H9 (cell line): ENCODE data around the gene NTSR1. TPM values are rescaled to one million over a fixed set of nuclear protein-coding genes. Genes with fewer than 3 reads are reported as not detected.

Experiments
- DNase-seq: peaks from one replicate; pipeline ENCODE4 v3.0.0-alpha.2; 2017
- H2AFZ ChIP-seq: one replicate; pipeline ENCODE4 v1.6.1; 2013; ENCODE audit warnings: mild to moderate bottlenecking, low read length, control low read depth, moderate library complexity
- H2AK5ac ChIP-seq: 2 replicates; pipeline ENCODE4 v1.6.1; 2013; ENCODE audit warnings: low read length, control low read depth, mixed read lengths; ENCODE audit not compliant: insufficient read length
- H2BK120ac ChIP-seq: one replicate; pipeline ENCODE4 v1.6.1; 2013; ENCODE audit warnings: low read depth, mild to moderate bottlenecking, low read length, control low read depth, inconsistent platforms; ENCODE audit not compliant: poor library complexity, severe bottlenecking
- H2BK12ac ChIP-seq: 2 replicates; pipeline ENCODE4 v1.6.1; 2013; ENCODE audit warnings: low read length, control low read depth, mixed read lengths, low read depth; ENCODE audit not compliant: insufficient read length
- H2BK15ac ChIP-seq: 2 replicates; pipeline ENCODE4 v1.6.1; 2013; ENCODE audit warnings: low read depth, low read length, control low read depth
- H2BK20ac ChIP-seq: one replicate; pipeline ENCODE4 v1.6.1; 2013; ENCODE audit warnings: low read depth, mild to moderate bottlenecking, low read length, control low read depth, inconsistent platforms; ENCODE audit not compliant: poor library complexity, severe bottlenecking
- H2BK5ac ChIP-seq: 2 replicates; pipeline ENCODE4 v1.6.1; 2013; ENCODE audit warnings: low read length, control low read depth, mixed read lengths; ENCODE audit not compliant: insufficient read length
- H3K14ac ChIP-seq: 2 replicates; pipeline ENCODE4 v1.6.1; 2013; ENCODE audit warnings: low read length, control low read depth; ENCODE audit not compliant: insufficient read depth
- H3K18ac ChIP-seq: 2 replicates; pipeline ENCODE4 v1.6.1; 2013; ENCODE audit warnings: low read depth, mild to moderate bottlenecking, mixed read lengths, low read length, control low read depth; ENCODE audit not compliant: insufficient read length
- H3K23ac ChIP-seq: 2 replicates; pipeline ENCODE4 v1.6.1; 2013; ENCODE audit warnings: low read length, control low read depth, mixed read lengths, low read depth; ENCODE audit not compliant: insufficient read length
- H3K23me2 ChIP-seq: 2 replicates; pipeline ENCODE4 v1.6.1; 2013; ENCODE audit warnings: low read depth, mild to moderate bottlenecking, mixed read lengths, low read length, control low read depth; ENCODE audit not compliant: insufficient read length, poor library complexity, severe bottlenecking
- H3K27ac ChIP-seq: 2 replicates; pipeline ENCODE4 v1.5.1; 2013; ENCODE audit warnings: low read length, control low read depth, mixed read lengths, low read depth; ENCODE audit not compliant: insufficient read length
- H3K27me3 ChIP-seq: 2 replicates; pipeline ENCODE4 v1.6.1; 2013; ENCODE audit warnings: low read length, control low read depth, inconsistent platforms; ENCODE audit not compliant: insufficient read depth
- H3K4ac ChIP-seq: 2 replicates; pipeline ENCODE4 v1.6.1; 2013; ENCODE audit warnings: low read depth, mild to moderate bottlenecking, control low read depth, inconsistent platforms, low read length, moderate library complexity
- H3K4me1 ChIP-seq: 2 replicates; pipeline ENCODE4 v1.6.1; 2013; ENCODE audit warnings: low read length, control low read depth, inconsistent platforms; ENCODE audit not compliant: insufficient read depth
- H3K4me2 ChIP-seq: 2 replicates; pipeline ENCODE4 v1.6.1; 2013; ENCODE audit warnings: low read length, control low read depth, mixed read lengths; ENCODE audit not compliant: insufficient read length, insufficient read depth
- H3K56ac ChIP-seq: 2 replicates; pipeline ENCODE4 v1.6.1; 2013; ENCODE audit warnings: low read depth, mild to moderate bottlenecking, mixed read lengths, low read length, control low read depth; ENCODE audit not compliant: insufficient read length
- H3K79me1 ChIP-seq: 2 replicates; pipeline ENCODE4 v1.6.1; 2013; ENCODE audit warnings: low read depth, mild to moderate bottlenecking, moderate library complexity, low read length, control low read depth, inconsistent platforms; ENCODE audit not compliant: insufficient read depth, poor library complexity, severe bottlenecking
- H3K79me2 ChIP-seq: 2 replicates; pipeline ENCODE4 v1.6.1; 2013; ENCODE audit warnings: low read length, control low read depth, inconsistent platforms; ENCODE audit not compliant: insufficient read depth
- H3K9ac ChIP-seq: 2 replicates; pipeline ENCODE4 v1.6.1; 2013; ENCODE audit warnings: low read length, control low read depth, mixed read lengths; ENCODE audit not compliant: insufficient read length; ENCODE audit errors: extremely low read depth
- H3K9me3 ChIP-seq: one replicate; pipeline ENCODE4 v1.6.1; 2013; ENCODE audit warnings: low read depth, low read length, inconsistent platforms; ENCODE audit not compliant: control insufficient read depth
- H3T11ph ChIP-seq: one replicate; pipeline ENCODE4 v1.6.1; 2013; ENCODE audit warnings: mild to moderate bottlenecking, low read length, control low read depth, inconsistent platforms
- H4K20me1 ChIP-seq: one replicate; pipeline ENCODE4 v1.6.1; 2013; ENCODE audit not compliant: control insufficient read depth, insufficient read length, insufficient read depth
- H4K5ac ChIP-seq: 2 replicates; pipeline ENCODE4 v1.6.1; 2013; ENCODE audit warnings: low read depth, mild to moderate bottlenecking, mixed read lengths, low read length, control low read depth; ENCODE audit not compliant: insufficient read length
- H4K8ac ChIP-seq: replicated peaks from 2 replicates; pipeline ENCODE4 v1.6.1; 2013; ENCODE audit warnings: low read length, control low read depth, mixed read lengths, low read depth; ENCODE audit not compliant: insufficient read length
- H4K91ac ChIP-seq: 2 replicates; pipeline ENCODE4 v1.6.1; 2013; ENCODE audit warnings: low read depth, mild to moderate bottlenecking, moderate library complexity, mixed read lengths, low read length, control low read depth; ENCODE audit not compliant: insufficient read length
- H3K27ac Mint-ChIP-seq, 3 experiments: 2 replicates in 2 of 3; 3 replicates in 1 of 3; pipeline ENCODE4 v1.8.0; 2020 to 2021; ENCODE audit warnings: mixed read lengths in 3 of 3, mild to moderate bottlenecking in 1 of 3, moderate library complexity in 1 of 3
- H3K27me3 Mint-ChIP-seq: 2 replicates; pipeline ENCODE4 v1.8.0; 2021; ENCODE audit warnings: low read depth, mild to moderate bottlenecking, moderate library complexity, mixed read lengths
- H3K36me3 Mint-ChIP-seq, 3 experiments: 2 replicates in 2 of 3; 3 replicates in 1 of 3; pipeline ENCODE4 v1.8.0; 2020 to 2021; ENCODE audit warnings: low read depth in 3 of 3, mixed read lengths in 3 of 3; ENCODE audit not compliant: insufficient read depth in 1 of 3
- H3K4me1 Mint-ChIP-seq, 2 experiments: 2 replicates each; pipeline ENCODE4 v1.8.0; 2020; ENCODE audit warnings: mixed read lengths in 2 of 2
- H3K4me3 Mint-ChIP-seq, 2 experiments: 2 replicates in 1 of 2; 3 replicates in 1 of 2; pipeline ENCODE4 v1.8.0; 2020 to 2021; ENCODE audit warnings: mild to moderate bottlenecking in 2 of 2, mixed read lengths in 2 of 2, moderate library complexity in 1 of 2
- H3K9me3 Mint-ChIP-seq, 2 experiments: 2 replicates in 1 of 2; 3 replicates in 1 of 2; pipeline ENCODE4 v1.8.0; 2020; ENCODE audit warnings: mild to moderate bottlenecking in 2 of 2, mixed read lengths in 2 of 2, moderate library complexity in 1 of 2
- WGBS: extraction: QIAGEN DNeasy Blood & Tissue Kit; methylation state at CpG from one replicate; pipeline ENCODE4 v1.1.7; 2013; ENCODE audit warnings: missing lambda C conversion rate, low lambda C conversion rate, mixed read lengths; ENCODE audit not compliant: insufficient read length; ENCODE audit errors: extremely low coverage; 5-methylcytosine and 5-hydroxymethylcytosine counted together
- total RNA-seq: library from RNA; stranded (reverse); gene quantifications from 2 replicates; pipeline ENCODE4 v1.2.1, GENCODE V29; 2021
- TF ChIP-seq, protein P1 (sequence below): fragments of 200-600 bp; sonication (generic); conservative IDR thresholded peaks from 3 replicates; pipeline ENCODE4 v1.8.0; 2021; ENCODE audit warnings: antibody characterized with exemption, mild to moderate bottlenecking

The NTSR1 gene
- total RNA-seq, 1 experiment from 2014 or later, result 0.11 TPM

DNA sequence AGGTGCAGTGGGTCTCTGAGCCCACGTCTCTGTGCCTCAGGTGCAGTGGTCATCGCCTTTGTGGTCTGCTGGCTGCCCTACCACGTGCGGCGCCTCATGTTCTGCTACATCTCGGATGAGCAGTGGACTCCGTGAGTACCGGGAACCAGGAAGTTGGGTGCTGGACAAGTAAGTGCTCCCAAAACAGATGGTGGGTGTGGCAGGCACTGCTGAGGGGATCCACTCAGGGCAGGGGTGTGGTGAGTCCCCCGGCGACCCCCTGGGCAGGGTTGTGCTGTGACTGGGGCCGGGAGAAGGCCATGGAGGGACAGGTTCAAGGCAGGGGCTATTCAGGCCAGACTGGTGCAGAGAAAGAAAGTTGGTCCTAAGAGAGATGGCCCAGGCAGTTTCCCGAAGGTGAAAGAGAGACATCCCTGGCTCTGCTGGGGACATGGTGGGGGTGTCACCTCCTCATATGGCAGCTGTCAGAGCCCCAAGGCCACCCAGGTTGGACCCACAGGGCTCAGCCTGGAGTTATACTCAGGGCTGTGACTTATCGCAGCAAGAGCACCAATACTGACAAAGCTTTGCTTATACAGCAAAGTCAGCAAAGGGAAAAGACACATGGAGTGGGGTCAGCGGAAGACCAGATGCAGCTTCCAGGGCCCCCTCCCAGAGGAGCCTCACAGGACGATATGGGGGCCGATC lies 49.7 kb downstream of the NTSR1 start:
- no peaks in the 10 kb centered on the region for H3K79me2 ChIP-seq
- H2AFZ ChIP-seq, result no peak overlapping the region
- H3K18ac ChIP-seq, result no peak overlapping the region
- TF ChIP-seq, protein P1, sequence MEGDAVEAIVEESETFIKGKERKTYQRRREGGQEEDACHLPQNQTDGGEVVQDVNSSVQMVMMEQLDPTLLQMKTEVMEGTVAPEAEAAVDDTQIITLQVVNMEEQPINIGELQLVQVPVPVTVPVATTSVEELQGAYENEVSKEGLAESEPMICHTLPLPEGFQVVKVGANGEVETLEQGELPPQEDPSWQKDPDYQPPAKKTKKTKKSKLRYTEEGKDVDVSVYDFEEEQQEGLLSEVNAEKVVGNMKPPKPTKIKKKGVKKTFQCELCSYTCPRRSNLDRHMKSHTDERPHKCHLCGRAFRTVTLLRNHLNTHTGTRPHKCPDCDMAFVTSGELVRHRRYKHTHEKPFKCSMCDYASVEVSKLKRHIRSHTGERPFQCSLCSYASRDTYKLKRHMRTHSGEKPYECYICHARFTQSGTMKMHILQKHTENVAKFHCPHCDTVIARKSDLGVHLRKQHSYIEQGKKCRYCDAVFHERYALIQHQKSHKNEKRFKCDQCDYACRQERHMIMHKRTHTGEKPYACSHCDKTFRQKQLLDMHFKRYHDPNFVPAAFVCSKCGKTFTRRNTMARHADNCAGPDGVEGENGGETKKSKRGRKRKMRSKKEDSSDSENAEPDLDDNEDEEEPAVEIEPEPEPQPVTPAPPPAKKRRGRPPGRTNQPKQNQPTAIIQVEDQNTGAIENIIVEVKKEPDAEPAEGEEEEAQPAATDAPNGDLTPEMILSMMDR, result no peak
- H3K23me2 ChIP-seq, result no peaks in the 10 kb centered on the region
- H4K91ac ChIP-seq, result no peak overlapping the region
- no peak overlapping the region for H3K27ac ChIP-seq
- no peak overlapping the region for H3K9ac ChIP-seq
- no peak for DNase-seq
- H3K56ac ChIP-seq, result no peak overlapping the region
- no peaks in the 10 kb centered on the region; a peak in 1 of 5 replicates for H3K9me3 Mint-ChIP-seq
- no CpG with 5 or more reads among the region's 16 CpGs for WGBS
- H2BK5ac ChIP-seq, result no peak overlapping the region
- H3K27ac Mint-ChIP-seq, result no peak overlapping the region; a peak in 1 of 7 replicates
- H4K8ac ChIP-seq, result no peak overlapping the region
- H3K27me3 Mint-ChIP-seq, result peaks cover 23% of the 10 kb centered on the region
- no peaks in the 10 kb centered on the region for H3K9me3 ChIP-seq
- no peaks in the 10 kb centered on the region for H3K79me1 ChIP-seq
- H4K5ac ChIP-seq, result no peak overlapping the region
- H2BK20ac ChIP-seq, result no peak overlapping the region
- no peak overlapping the region for H2BK12ac ChIP-seq
- no peaks in the 10 kb centered on the region for H3K4me1 ChIP-seq
- no peak overlapping the region for H3T11ph ChIP-seq
- H3K36me3 Mint-ChIP-seq, result no peaks in the 10 kb centered on the region
- H2AK5ac ChIP-seq, result no peak overlapping the region
- no peak overlapping the region for H3K23ac ChIP-seq
- no peaks in the 10 kb centered on the region for H4K20me1 ChIP-seq
- no peak overlapping the region for H3K4me2 ChIP-seq
- H3K14ac ChIP-seq, result no peak overlapping the region
- H3K27me3 ChIP-seq, result no peaks in the 10 kb centered on the region
- H3K4me1 Mint-ChIP-seq, result peaks cover 0 to 3% of the 10 kb centered on the region in 2 experiments; a peak in 1 of 4 replicates
- no peak overlapping the region for H2BK120ac ChIP-seq
- no peak overlapping the region for H3K4ac ChIP-seq
- no peak overlapping the region for H3K4me3 Mint-ChIP-seq
- no peak overlapping the region for H2BK15ac ChIP-seq
